ENCODE measurements around the gene FGFRL1.

The FGFRL1 gene

DNA sequence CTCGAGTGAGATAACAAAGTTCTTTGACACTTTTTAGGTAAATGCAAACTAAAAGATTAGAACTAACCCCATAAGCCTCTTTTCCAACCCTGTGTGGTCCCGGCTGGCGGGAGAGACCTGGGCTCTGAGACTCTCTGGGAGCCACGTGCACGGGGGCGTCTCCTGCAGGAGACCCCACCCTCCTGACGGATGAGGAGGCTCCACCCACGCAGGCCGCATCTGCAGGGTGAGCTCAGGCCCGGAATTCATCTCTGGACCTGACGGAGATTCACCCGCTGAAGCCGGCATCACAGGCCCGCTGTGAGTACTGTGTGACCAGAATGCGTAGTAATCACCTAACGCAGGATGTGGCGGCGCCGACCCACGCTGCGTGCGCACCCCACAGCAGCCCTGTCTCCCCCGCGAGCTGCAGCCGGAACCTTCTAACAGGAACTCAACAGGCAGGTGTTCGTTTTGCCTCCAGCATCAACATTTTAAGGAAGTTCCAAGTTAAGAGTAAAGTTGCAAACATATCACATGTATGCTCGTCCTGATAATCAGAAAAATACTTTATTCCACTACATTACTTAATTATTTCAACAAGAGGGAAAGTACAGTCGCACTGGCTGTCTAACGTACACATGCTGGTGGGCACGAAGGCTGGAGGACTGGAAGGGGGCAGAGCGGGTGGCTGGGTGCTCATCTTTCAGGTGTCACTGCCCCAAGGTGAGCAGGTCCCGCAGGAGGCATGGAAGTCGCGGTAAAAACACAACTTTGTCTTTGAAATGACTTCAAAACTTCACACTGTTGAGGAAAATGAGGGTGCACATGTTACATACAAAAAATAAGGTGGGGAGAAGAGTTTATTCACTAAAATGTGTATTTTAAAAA, 44.5 kb downstream of the FGFRL1 start:
- no peak overlapping the region for H3K4me3 ChIP-seq (replicated peaks; ENCODE audit: low read depth, low read length)
- peak; percentile 15 for DNase-seq (ENCODE audit: low read depth)

DNA sequence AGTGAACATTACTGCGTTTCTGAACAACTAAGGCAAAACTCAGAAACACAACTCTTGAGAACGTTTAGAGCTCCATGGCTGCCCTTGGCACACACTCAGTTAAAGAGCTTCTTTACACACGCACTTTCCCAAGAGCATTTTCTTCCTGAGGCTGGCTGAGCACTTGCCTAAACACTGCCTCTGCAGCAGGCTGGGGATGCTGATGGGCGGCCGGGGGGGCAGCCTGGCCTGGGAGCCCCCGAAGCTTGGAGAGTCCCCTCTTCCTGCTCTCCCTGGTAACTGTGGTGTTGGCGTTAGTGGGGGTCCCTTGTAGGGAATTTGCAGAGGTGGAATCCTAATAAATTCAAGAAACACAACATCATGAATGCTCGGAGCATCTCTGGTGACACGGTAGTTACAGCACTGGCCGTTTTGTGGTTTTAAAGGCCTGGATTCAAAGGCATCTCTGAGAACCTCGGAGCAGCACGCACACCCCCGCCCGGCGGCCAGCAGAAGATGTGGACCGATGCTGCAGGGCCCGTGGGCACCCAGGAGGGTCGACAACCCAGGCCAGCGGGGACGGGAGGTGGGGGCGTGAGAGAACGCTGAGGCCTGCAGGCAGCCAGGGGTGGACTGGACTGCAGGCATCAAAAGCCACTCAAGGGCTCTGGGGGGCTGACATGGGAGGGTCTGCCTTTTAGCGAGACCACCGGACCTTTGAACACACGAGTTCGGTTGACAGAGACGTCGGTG, 45.4 kb downstream of the FGFRL1 start:
- DNase-seq (ENCODE audit: low read depth): no peak
- TF ChIP-seq CTCF (IDR thresholded peaks at IDR 0.05; ENCODE audit: low read length, missing control alignments): no peak

More for the DNA sequence above, 44.5 kb downstream of the FGFRL1 start:
- TF ChIP-seq CTCF (IDR thresholded peaks at IDR 0.05; ENCODE audit: low read length, missing control alignments): no peak

DNA sequence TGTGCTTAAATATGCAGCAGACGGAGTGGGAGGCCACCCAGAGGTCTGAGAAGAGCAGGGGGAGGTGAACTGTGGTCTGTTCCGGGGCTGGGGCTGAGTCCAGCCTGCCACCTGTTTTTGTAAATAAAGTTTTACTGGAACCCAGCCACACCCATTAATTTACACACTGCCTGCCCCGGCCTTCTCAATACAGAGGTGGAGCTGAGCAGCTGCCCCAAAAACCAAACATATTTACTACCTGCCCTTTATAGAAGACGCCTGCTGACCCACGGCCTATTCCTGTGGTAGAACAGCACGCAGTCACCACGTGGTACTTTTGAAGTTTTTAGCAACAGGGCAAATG, 45.9 kb downstream of the FGFRL1 start:
- no peak for DNase-seq (ENCODE audit: low read depth)
- TF ChIP-seq CTCF (IDR thresholded peaks at IDR 0.05; ENCODE audit: low read length, missing control alignments): no peak
- no peak overlapping the region for H3K4me3 ChIP-seq (replicated peaks; ENCODE audit: low read depth, low read length)

More for the DNA sequence above, 45.4 kb downstream of the FGFRL1 start:
- no peak overlapping the region for H3K4me3 ChIP-seq (replicated peaks; ENCODE audit: low read depth, low read length)

DNA sequence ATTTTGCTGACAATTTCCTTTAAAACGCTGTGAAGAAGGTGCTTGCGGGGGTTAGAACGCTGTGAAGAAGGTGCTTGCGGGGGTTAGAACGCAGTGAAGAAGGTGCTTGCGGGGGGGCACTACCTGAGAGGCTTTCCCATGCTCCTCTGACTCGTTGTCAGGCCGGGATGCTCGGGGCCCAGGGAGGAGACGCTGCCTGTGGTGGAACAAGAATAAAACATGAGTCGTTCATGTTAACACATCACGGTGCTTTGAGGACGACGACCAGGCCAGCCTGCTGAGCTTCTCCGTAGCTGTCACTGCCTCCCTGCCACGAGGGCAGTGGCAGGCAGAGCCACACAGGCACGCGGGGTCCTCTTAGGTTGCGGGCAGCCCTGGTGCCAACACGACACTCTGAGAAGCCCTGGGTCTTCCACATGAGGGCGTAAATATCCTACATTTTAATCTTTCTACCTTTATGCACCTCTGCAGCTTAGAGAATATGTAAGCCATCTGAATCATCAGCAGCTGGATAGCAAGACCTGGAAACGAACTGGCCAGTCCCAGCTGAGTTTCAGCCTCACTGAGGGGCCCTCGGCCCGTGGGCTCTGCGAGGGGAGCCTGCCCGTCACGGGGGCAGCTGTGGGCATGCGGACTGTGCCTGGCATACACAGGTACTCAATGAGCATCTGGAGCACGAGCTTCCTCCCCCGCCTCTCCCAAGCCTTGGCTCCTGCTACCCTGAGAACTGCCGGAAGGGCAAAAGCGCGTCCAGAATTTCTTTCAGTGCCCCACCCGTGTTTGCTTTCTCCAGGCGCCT, 47.0 kb downstream of the FGFRL1 start:
- no peak for TF ChIP-seq CTCF (IDR thresholded peaks at IDR 0.05; ENCODE audit: low read length, missing control alignments)
- DNase-seq (ENCODE audit: low read depth): no peak
- no peak overlapping the region for H3K4me3 ChIP-seq (replicated peaks; ENCODE audit: low read depth, low read length)

DNA sequence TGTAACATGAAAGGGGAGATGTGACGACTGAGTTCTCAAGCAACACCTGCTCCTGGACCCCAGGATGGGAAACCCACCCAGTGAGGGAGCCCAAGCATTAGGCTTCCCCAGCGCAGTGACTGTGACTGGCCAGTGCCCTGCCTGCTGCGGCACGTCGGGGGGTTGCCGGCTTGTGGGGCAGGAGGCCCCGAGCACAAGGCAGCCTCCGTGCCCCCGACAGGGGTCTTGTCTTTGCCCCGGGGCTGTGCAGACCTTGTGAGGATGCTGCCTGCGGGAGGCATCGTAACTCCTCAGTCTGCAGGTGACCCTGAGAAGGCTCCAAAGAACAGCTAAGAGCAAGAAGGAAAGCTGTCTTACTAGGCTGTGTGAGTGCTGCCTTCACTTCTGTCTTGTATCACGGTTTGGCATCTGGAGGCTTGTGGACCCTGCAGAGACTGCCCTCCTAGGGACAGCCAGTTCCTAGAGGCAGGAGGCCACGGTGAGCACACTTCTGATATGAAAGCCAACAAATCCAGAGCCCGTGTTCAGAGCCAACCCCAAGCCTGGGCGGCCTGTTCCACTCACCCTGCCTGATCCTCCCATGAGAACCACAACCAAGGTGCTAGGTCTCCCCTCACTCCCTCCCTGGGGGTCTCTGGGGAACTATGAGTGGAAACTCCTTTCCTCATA, 47.7 kb downstream of the FGFRL1 start:
- DNase-seq (ENCODE audit: low read depth): no peak
- H3K4me3 ChIP-seq (replicated peaks; ENCODE audit: low read depth, low read length): no peak overlapping the region
- TF ChIP-seq CTCF (IDR thresholded peaks at IDR 0.05; ENCODE audit: low read length, missing control alignments): no peak

DNA sequence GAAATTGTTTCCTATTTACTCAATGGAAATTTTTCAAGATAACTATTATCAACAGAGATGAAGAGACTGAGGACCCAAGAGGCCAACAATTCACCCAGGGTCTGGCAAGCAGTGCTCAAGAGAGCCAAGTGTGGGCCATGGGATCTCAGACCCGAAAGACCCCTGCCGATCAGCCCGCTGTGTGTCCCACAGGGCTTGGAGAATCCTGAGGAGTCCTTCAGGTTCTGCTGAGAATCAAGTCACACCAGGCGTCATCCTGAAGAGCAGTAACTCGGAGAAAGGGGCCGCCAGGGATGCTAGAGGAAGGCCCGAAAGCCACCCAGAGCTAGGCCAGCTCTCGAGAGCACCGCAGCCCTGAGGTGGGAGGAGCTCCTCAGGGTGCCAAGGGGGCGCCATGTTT, 48.7 kb downstream of the FGFRL1 start:
- no peak overlapping the region for H3K4me3 ChIP-seq (replicated peaks; ENCODE audit: low read depth, low read length)
- DNase-seq (ENCODE audit: low read depth): no peak
- TF ChIP-seq CTCF (IDR thresholded peaks at IDR 0.05; ENCODE audit: low read length, missing control alignments): no peak

All from fibroblast of pulmonary artery (primary cell).